Stimulated activated CD4-positive, alpha-beta T cell treated with anti-CD3 and anti-CD28 coated beads, Interleukin-15, amount 100 ng/mL, for 48 hours (primary cell): ENCODE results near the gene TLK2.
A peak's percentile ranks its signal among the peaks of the same experiment; 100 is the strongest.
"Not testable (repeated sequence)": the region's sequence is repeated elsewhere in the genome, so short reads cannot be mapped to it uniquely, and the experiment has no call there.

Source experiments
- DNase-seq, 2 donors: peaks; one replicate each; pipeline ENCODE4 v3.0.0-alpha.2; 2020; ENCODE audit warnings: low read depth in 2 of 2

Gene TLK2

GRCh38 chr17:62601471-62601870 is 122.8 kb downstream of the TLK2 start:
- DNase-seq = no peak

GRCh38 chr17:62603783-62604182 is 125.2 kb downstream of the TLK2 start:
- not testable (repeated sequence) for DNase-seq

DNA sequence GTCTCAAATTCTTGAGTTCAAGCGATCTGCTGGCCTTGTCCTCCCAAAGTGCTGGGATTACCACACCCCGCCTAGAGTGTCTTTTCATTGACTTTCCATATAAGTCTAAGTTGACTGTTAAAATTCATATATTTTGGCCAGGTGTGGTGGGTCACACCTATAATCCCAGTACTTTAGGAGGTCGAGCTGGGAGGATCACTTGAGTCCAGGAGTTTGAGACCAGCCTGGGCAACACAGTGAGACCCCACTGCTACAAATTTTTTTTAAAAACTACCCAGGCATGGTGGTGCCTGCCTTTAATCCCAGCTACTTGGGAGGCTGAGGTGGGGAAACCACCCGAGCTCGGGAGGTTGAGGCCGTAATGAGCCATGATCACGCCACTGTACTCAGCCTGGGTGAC is 127.0 kb downstream of the TLK2 start:
- no peak for DNase-seq

DNA sequence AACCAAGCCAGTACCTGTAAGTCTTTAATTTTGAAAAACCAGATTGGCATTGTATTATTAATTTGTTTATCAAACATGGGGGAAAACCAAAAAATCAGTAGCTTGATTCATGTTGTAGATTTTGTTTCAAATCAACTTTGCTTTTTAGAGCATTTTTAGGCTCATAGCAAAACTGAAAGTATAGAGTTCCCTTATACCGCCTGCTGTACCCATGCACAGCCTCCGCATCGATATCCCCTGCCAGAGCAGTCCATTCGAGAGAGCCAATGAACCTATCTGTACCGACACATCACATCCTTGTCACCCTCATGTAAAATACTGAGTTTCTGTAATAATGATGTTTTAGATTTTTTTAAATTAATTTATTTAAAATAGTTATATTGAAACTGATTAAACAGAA is 132.7 kb downstream of the TLK2 start:
- no peak for DNase-seq

DNA sequence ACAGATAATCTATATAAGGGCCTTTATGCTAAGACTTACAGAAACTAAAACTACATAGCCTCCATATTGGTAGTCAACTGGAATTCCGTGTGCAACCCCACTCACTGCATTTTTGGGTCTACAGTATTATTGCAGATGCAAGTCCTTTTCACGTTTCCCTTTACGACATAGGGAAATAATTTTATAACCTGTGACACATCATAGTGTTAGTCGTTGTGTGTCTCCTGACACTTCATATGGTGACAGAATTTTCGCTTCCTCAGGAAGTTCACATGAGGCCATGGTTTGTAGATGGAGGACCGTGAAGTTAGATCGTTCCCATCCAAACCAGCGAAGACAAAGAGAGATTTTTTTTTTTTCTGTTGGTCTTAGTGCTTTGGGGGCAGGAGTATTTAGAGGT is 133.1 kb downstream of the TLK2 start:
- no peak for DNase-seq

- not testable (repeated sequence) for DNase-seq
Measured at GRCh38 chr17:62612289-62612688, 133.7 kb downstream of the TLK2 start.

DNA sequence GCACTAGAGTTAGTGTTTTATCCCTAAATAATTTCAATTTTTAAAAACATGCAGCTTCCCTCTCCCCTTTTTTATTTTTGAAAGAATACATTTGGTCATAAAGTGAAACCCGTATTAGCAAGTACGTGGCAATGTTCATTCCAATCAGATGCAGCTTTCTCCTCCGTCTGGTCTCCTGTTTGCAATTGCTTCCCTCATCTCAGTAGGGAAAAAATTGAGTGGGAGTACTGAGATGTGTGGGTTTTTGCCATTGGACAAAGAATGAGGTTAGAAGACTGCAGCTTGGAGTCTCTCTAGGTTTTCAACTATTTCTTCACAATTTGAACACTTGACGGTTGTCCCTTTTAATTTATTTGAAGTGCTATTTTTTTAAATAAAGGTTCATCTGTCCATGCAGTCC is 134.5 kb downstream of the TLK2 start:
- not testable (repeated sequence) for DNase-seq

GRCh38 chr17:62614142-62614541 is 135.5 kb downstream of the TLK2 start:
- no peak for DNase-seq

GRCh38 chr17:62615503-62615902 is 136.9 kb downstream of the TLK2 start:
- no peak for DNase-seq

DNA sequence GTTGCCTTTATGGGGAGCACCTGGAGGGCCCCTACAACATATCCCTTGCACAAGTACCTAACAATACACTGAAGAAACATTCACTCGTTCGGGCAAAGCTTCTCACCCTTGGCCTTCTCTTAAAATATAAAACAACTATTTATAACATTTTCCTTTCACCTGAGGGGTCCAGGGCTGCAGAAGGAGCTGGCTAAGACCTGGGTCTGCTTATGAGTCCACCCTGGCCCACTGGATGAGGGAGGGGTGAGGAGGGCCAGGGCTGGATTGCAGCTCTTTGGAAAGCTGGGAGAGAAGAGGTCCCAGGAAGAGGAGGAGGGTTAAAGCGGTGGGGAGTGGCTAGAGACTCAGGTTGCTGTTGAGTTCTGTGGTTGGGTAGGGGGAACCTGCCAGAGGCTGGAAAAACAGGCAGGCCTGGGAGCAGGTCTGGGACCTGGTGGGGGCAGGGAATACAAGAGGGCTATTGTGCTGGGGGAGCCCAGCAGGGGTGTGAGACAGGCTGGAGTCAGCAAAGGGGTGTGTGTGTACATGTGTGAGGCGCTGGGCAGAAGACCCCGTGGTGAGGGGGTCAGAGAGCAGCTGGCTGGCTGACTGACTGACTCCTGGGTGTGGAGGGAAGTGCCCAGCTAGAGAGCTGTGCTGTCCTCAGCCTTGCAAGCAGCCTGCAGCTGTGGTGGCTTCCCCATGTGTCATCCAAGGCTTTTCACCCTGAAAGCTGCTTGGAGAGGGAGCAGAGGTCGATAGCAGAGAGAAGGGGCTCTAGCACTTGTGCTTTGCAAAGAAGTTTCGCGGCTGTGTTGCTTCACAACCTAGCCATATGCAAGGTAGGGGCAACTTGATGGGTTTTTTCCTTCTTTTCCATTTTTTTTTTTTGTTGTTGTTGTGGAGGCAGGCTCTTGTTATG is 138.6 kb downstream of the TLK2 start:
- DNase-seq = no peak

DNA sequence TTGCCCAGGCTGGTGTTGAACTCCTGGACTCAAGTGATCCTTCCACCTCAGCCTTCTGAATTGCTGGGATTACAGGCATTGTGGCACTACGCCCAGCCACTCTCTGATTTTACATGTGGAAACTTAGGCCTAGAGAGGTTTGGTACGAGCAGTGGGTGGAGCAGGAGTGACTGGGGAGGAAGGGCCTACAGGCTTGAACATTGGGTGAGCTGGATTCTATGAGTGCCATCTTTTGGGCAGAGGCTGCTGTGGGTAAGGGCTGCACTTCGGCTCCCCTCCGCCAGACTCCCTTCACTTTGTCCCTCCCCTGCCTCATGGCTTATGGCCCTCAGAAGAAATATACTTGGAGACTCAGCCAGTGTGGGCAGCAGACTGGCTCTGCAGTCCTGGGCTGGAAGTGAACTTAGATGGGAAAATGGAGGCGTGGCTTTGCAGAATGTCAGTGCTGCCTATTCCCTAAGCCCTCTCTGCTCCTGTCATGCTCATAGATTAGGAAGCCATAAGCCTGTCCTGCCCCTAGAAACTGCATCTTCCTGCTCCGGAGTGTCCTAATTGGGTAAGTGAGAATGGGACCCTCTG is 139.4 kb downstream of the TLK2 start:
- DNase-seq = no peak

- DNase-seq = no peak
Measured at GRCh38 chr17:62618647-62619416, 140.2 kb downstream of the TLK2 start.

DNA sequence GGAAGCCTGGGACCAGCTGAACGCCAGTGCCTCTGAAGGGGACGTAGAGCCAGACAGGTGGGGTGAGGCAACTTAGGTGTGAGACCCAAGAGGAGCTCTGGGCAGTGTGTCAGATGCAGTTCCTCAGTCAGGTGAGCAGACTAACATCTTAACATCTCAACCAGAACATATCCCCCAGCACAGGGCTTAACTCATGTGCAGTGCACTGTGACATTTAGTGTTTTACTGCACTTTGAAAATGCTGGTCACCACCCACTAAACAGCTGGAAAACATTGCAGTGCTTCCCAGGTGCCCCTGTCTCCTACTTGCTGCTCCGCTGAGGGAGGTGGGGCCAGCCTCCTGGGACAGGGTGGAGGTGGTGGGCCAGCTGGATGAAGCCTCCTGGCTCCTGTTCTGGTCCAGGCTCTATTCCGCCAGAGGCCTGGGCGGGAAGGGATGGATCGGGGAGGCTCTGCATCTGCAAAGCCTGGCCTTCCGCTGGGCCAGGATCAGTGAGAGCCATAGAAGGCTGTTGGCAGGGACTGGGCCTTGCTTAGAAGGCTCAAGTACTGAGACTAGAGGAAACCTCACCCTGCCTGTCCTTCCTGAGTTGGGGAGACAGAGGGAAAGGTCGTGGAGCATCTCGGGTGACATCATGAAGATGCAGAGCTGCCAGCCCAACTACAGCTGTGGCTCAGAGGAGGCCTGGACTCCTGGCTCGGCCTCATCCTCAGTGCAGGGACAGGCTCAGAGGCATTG is 141.0 kb downstream of the TLK2 start:
- DNase-seq = no peak

- DNase-seq = no peak
Measured at GRCh38 chr17:62621223-62621622, 142.6 kb downstream of the TLK2 start.

- no peak for DNase-seq
Measured at GRCh38 chr17:62625184-62625869, 146.7 kb downstream of the TLK2 start.

GRCh38 chr17:62625870-62626200 is 147.2 kb downstream of the TLK2 start:
- no peak for DNase-seq

DNA sequence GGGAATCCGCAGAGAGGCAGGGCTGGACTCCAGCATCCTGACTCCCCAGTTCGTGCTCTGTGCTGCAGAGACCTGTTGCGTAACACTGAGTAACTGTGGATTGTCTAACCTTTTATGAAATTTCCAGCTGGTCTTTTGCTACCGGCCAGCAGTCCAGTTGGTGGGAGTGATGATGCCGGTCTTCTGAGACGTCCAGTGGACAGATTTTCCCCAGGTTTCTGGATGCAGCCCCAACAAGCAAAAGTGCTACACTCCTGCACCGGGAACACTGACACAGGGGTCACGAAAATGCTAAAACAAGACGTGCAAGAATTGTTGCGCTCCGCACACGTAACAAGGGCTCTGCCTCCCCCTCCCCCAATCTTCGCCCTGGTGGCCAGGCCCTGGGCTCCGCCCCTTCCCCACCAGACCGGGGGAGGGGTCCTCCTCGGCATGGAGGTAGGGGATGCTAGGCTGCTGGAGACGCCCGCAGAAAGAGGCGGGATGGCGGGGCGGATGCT is 148.1 kb downstream of the TLK2 start:
- DNase-seq = no peak

GRCh38 chr17:62627219-62627903 is 148.7 kb downstream of the TLK2 start, which contains the start of gene MRC2:
MRC2 (plus strand) TSS chr17:62627670; CDS start chr17:62627803, 133 bp downstream.
- peak in 1 of 2 donors; percentile 38 for DNase-seq

GRCh38 chr17:62627904-62628633 is 149.4 kb downstream of the TLK2 start:
- DNase-seq = peak in 1 of 2 donors; percentile 22
